WTC11 (cell line): ENCODE data around the gene AFAP1L1. TPM values are rescaled to one million over a fixed set of nuclear protein-coding genes. Genes with fewer than 3 reads are reported as not detected.

Experiments
- ATAC-seq: fragments of 200-7000 bp; cut with Tn5 transposase; 2 replicates; pipeline ENCODE4 v1.10.0; 2021; ENCODE audit warnings: mild to moderate bottlenecking, moderate library complexity
- CTCF ChIA-PET: fragments of 300-600 bp; sonication (Branson Sonifier 250); formaldehyde crosslinking; loops from one replicate; lab custom pipeline; 2021; ENCODE audit warnings: antibody characterized with exemption; lab: Charles Lee
- POLR2A ChIA-PET: fragments of 350-600 bp; sonication (Branson Sonifier 250); formaldehyde crosslinking; loops from one replicate; lab custom pipeline; 2021; ENCODE audit warnings: antibody characterized with exemption; lab: Charles Lee
- DNase-seq: peaks from one replicate; pipeline ENCODE4 v3.0.0; 2021; ENCODE audit warnings: low spot score
- H3K27ac Mint-ChIP-seq: 2 replicates; pipeline ENCODE4 v1.8.0; 2021; ENCODE audit warnings: mixed read lengths
- H3K27me3 Mint-ChIP-seq: 2 replicates; pipeline ENCODE4 v1.8.0; 2021; ENCODE audit warnings: low read depth, mild to moderate bottlenecking, moderate library complexity, mixed read lengths
- H3K36me3 Mint-ChIP-seq: 2 replicates; pipeline ENCODE4 v1.8.0; 2021; ENCODE audit warnings: mixed read lengths
- H3K4me1 Mint-ChIP-seq: 2 replicates; pipeline ENCODE4 v1.8.0; 2022; ENCODE audit warnings: mixed read lengths
- H3K4me3 Mint-ChIP-seq: 2 replicates; pipeline ENCODE4 v1.8.0; 2021; ENCODE audit warnings: mild to moderate bottlenecking, moderate library complexity, mixed read lengths
- H3K9me3 Mint-ChIP-seq: 2 replicates; pipeline ENCODE4 v1.8.0; 2021; ENCODE audit warnings: mixed read lengths
- AFF4 ChIP-seq: sonication (generic); formaldehyde crosslinking; IDR thresholded peaks from 2 replicates; pipeline ENCODE4 v1.8.1; 2023; ENCODE audit warnings: mild to moderate bottlenecking, missing genetic modification reagents, borderline replicate concordance
- ATF1 ChIP-seq: sonication (generic); formaldehyde crosslinking; IDR thresholded peaks from 2 replicates; pipeline ENCODE4 v1.8.1; 2023; ENCODE audit warnings: mild to moderate bottlenecking, moderate library complexity, missing genetic modification reagents
- CBFB ChIP-seq: sonication (generic); formaldehyde crosslinking; IDR thresholded peaks from 2 replicates; pipeline ENCODE4 v1.8.1; 2022; ENCODE audit warnings: mild to moderate bottlenecking, low read depth, missing genetic modification reagents
- CDX4 ChIP-seq: fragments of 250-450 bp; sonication (Bioruptor Pico); IDR thresholded peaks from 2 replicates; pipeline ENCODE4 v1.9.0; 2021; ENCODE audit warnings: moderate library complexity, mild to moderate bottlenecking, inconsistent platforms, borderline replicate concordance
- CREM ChIP-seq: sonication (generic); formaldehyde crosslinking; IDR thresholded peaks from 2 replicates; pipeline ENCODE4 v1.8.1; 2022; ENCODE audit warnings: mild to moderate bottlenecking, missing genetic modification reagents, moderate library complexity
- ETV6 ChIP-seq: sonication (generic); formaldehyde crosslinking; IDR thresholded peaks from 2 replicates; pipeline ENCODE4 v1.8.1; 2022; ENCODE audit warnings: mild to moderate bottlenecking, missing genetic modification reagents
- GABPB1 ChIP-seq: sonication (generic); formaldehyde crosslinking; IDR thresholded peaks from 2 replicates; pipeline ENCODE4 v1.8.1; 2023; ENCODE audit warnings: mild to moderate bottlenecking, missing genetic modification reagents
- IRF2 ChIP-seq: sonication (generic); formaldehyde crosslinking; IDR thresholded peaks from 2 replicates; pipeline ENCODE4 v1.8.0; 2022; ENCODE audit warnings: low read depth, missing genetic modification reagents, borderline replicate concordance
- MAX ChIP-seq: sonication (generic); formaldehyde crosslinking; IDR thresholded peaks from 2 replicates; pipeline ENCODE4 v1.8.0; 2022; ENCODE audit warnings: mild to moderate bottlenecking, missing genetic modification reagents
- MXD4 ChIP-seq: fragments of 250-450 bp; sonication (Bioruptor Pico); IDR thresholded peaks from 2 replicates; pipeline ENCODE4 v1.8.0; 2021; ENCODE audit warnings: mild to moderate bottlenecking, moderate library complexity, borderline replicate concordance
- MYBL2 ChIP-seq: sonication (generic); formaldehyde crosslinking; IDR thresholded peaks from 2 replicates; pipeline ENCODE4 v1.8.1; 2023; ENCODE audit warnings: mild to moderate bottlenecking, moderate library complexity, missing genetic modification reagents
- PREB ChIP-seq: sonication (generic); formaldehyde crosslinking; IDR thresholded peaks from 2 replicates; pipeline ENCODE4 v1.8.1; 2022; ENCODE audit warnings: mild to moderate bottlenecking, missing genetic modification reagents, moderate library complexity, borderline replicate concordance
- PRRX2 ChIP-seq: fragments of 250-450 bp; sonication (Bioruptor Pico); IDR thresholded peaks from 2 replicates; pipeline ENCODE4 v1.8.0; 2021; ENCODE audit warnings: mild to moderate bottlenecking
- RORB ChIP-seq: fragments of 250-450 bp; sonication (Bioruptor Pico); IDR thresholded peaks from 2 replicates; pipeline ENCODE4 v1.9.0; 2021; ENCODE audit warnings: mild to moderate bottlenecking
- SMAD3 ChIP-seq: sonication (generic); formaldehyde crosslinking; IDR thresholded peaks from 2 replicates; pipeline ENCODE4 v1.8.0; 2022; ENCODE audit warnings: missing genetic modification reagents, mild to moderate bottlenecking, borderline replicate concordance
- SMAD4 ChIP-seq: sonication (generic); formaldehyde crosslinking; IDR thresholded peaks from 2 replicates; pipeline ENCODE4 v1.8.0; 2022; ENCODE audit warnings: mild to moderate bottlenecking, missing genetic modification reagents
- SP1 ChIP-seq: sonication (generic); formaldehyde crosslinking; conservative IDR thresholded peaks from 2 replicates; pipeline ENCODE4 v1.8.1; 2022; ENCODE audit warnings: missing genetic modification reagents
- TEAD4 ChIP-seq: sonication (generic); formaldehyde crosslinking; IDR thresholded peaks from 2 replicates; pipeline ENCODE4 v1.8.0; 2022; ENCODE audit warnings: mild to moderate bottlenecking, missing genetic modification reagents
- ZBTB21 ChIP-seq: sonication (generic); formaldehyde crosslinking; IDR thresholded peaks from 2 replicates; pipeline ENCODE4 v1.8.1; 2023; ENCODE audit warnings: mild to moderate bottlenecking, missing genetic modification reagents, borderline replicate concordance
- ZNF317 ChIP-seq: sonication (generic); formaldehyde crosslinking; IDR thresholded peaks from 2 replicates; pipeline ENCODE4 v1.8.1; 2023; ENCODE audit warnings: low read depth, mild to moderate bottlenecking, moderate library complexity, missing genetic modification reagents, borderline replicate concordance
- ZNF416 ChIP-seq: fragments of 250-450 bp; sonication (Bioruptor Pico); IDR thresholded peaks from 2 replicates; pipeline ENCODE4 v1.9.0; 2021; ENCODE audit warnings: mild to moderate bottlenecking, inconsistent platforms
- ZNF671 ChIP-seq: fragments of 250-450 bp; sonication (Bioruptor Pico); IDR thresholded peaks from 2 replicates; pipeline ENCODE4 v1.8.0; 2021; ENCODE audit warnings: mild to moderate bottlenecking
- total RNA-seq: library from RNA; stranded (reverse); gene quantifications from 3 replicates; pipeline ENCODE4 v1.2.3, GENCODE V29; 2021
- TF ChIP-seq, protein P1 (sequence below): fragments of 250-450 bp; sonication (Bioruptor Pico); IDR thresholded peaks from 2 replicates; pipeline ENCODE4 v2.1.2; 2022; ENCODE audit warnings: mild to moderate bottlenecking, moderate library complexity

The AFAP1L1 gene
- total RNA-seq, 1 experiment from 2014 or later, result 8.4 TPM

- TF ChIP-seq CDX4 (CRISPR knock-in tag) (no peak), ETV6 (CRISPR knock-in tag) (no peak), SMAD4 (CRISPR knock-in tag) (no peak), CREM (CRISPR knock-in tag) (no peak)
Measured at GRCh38 chr5:149360272-149360671, 88.6 kb downstream of the AFAP1L1 start (continued).

DNA sequence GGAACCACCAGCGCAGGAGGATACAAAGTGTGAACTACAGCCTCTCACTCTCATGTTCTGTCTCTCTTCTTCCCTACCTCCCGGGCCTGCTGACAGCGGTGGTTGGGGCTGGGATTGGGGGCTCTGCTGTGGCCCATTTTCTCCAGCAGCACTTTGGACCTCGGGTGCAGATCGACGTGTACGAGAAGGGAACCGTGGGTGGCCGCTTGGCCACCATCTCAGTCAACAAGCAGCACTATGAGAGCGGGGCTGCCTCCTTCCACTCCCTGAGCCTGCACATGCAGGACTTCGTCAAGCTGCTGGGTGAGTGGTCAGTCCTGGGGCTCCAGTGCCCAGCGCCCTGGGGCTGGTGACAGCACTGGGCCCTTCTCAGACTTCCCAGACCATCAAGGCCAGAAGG lies 90.9 kb downstream of the AFAP1L1 start:
- POLR2A ChIA-PET, result no interaction called here
- H3K36me3 Mint-ChIP-seq, result no peaks in the 10 kb centered on the region

DNA sequence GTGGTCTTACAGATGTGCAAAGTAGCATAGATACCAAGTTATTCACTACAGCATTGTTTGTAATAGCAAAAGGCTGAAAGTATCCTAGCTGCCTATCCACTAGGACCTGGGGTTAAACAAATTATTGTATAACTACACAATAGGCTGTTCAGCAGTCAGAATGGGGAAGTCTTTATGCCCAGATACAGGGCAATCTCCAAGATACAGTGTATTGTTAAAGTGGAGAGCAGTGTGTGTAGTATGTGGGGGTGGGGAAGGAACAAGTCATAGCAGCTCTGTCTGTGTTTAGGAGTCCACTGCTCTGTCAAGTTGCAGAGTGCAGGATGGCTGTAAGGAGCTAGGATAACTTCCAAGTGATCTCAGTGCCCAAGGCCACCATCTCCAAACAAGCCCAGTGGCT lies 91.7 kb downstream of the AFAP1L1 start:
- POLR2A ChIA-PET, result no interaction called here
- H3K27ac Mint-ChIP-seq, result no peak overlapping the region
- peaks cover 18% of the 10 kb centered on the region for H3K4me1 Mint-ChIP-seq
- CTCF ChIA-PET, result interaction anchor here (1.1 kb wide), 1 partner anchor 12 kb away, joined by 3 read pairs; no protein-coding TSS in a partner anchor
- H3K27me3 Mint-ChIP-seq, result peaks cover 3% of the 10 kb centered on the region; the same call in 1 of the 2 replicates
- no peak for DNase-seq
- no peaks in the 10 kb centered on the region for H3K9me3 Mint-ChIP-seq
- ATAC-seq, result no peak
- H3K36me3 Mint-ChIP-seq, result no peaks in the 10 kb centered on the region; the same call in 1 of the 2 replicates
- H3K4me3 Mint-ChIP-seq, result no peak overlapping the region
- TF ChIP-seq AFF4, result no peak
- no peak for TF ChIP-seq RORB (CRISPR knock-in tag)
- TF ChIP-seq, protein P1, sequence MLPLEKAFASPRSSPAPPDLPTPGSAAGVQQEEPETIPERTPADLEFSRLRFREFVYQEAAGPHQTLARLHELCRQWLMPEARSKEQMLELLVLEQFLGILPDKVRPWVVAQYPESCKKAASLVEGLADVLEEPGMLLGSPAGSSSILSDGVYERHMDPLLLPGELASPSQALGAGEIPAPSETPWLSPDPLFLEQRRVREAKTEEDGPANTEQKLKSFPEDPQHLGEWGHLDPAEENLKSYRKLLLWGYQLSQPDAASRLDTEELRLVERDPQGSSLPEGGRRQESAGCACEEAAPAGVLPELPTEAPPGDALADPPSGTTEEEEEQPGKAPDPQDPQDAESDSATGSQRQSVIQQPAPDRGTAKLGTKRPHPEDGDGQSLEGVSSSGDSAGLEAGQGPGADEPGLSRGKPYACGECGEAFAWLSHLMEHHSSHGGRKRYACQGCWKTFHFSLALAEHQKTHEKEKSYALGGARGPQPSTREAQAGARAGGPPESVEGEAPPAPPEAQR, result no peak
- no peak for TF ChIP-seq GABPB1
- no peak for TF ChIP-seq PRRX2
- TF ChIP-seq SP1 (CRISPR knock-in tag), result no peak

More for the DNA sequence above, 90.9 kb downstream of the AFAP1L1 start:
- Mint-ChIP-seq H3K27ac (peak overlapping the region; percentile 62; the same call in 1 of the 2 replicates), H3K4me3 (no peak overlapping the region), H3K9me3 (no peaks in the 10 kb centered on the region), H3K4me1 (peaks cover 15% of the 10 kb centered on the region), H3K27me3 (peaks cover 3% of the 10 kb centered on the region; the same call in 1 of the 2 replicates)
- TF ChIP-seq ZBTB21, result no peak
- TF ChIP-seq MXD4 (CRISPR knock-in tag), result no peak
- TF ChIP-seq ETV6 (CRISPR knock-in tag), result no peak
- TF ChIP-seq CBFB, result no peak
- TF ChIP-seq RORB (CRISPR knock-in tag), result no peak
- TF ChIP-seq ZNF671 (CRISPR knock-in tag), result no peak
- TF ChIP-seq ZNF317, result no peak
- TF ChIP-seq IRF2 (CRISPR knock-in tag), result no peak
- TF ChIP-seq PREB (CRISPR knock-in tag), result no peak
- no peak for TF ChIP-seq SMAD3
- no peak for TF ChIP-seq TEAD4
- no peak for TF ChIP-seq ZNF416 (CRISPR knock-in tag)
- TF ChIP-seq MYBL2 (CRISPR knock-in tag), result no peak
- TF ChIP-seq MAX (CRISPR knock-in tag), result no peak
- TF ChIP-seq ATF1, result no peak
- TF ChIP-seq AFF4, result no peak
- ATAC-seq (no peak), DNase-seq (no peak)
- CTCF ChIA-PET, result no interaction called here
